Liver (tissue), 3 donors: ENCODE data around the gene GMDS.

Experiments
- EGR1 ChIP-seq, 2 donors: IDR thresholded peaks; 2 replicates each; pipeline ENCODE4 v1.6.1; 2016 to 2018; ENCODE audit warnings: antibody characterized with exemption in 2 of 2, low read depth in 2 of 2
- FOXA1 ChIP-seq: IDR thresholded peaks from 2 replicates; pipeline ENCODE4 v1.6.1; 2016; ENCODE audit warnings: antibody characterized with exemption
- GABPA ChIP-seq, 2 donors: IDR thresholded peaks in 1 of 2; conservative IDR thresholded peaks in 1 of 2; 2 replicates each; pipeline ENCODE4 v1.6.1; 2016; ENCODE audit warnings: antibody characterized with exemption in 2 of 2, mild to moderate bottlenecking in 1 of 2, moderate library complexity in 1 of 2
- JUND ChIP-seq, 2 donors: IDR thresholded peaks; 2 replicates each; pipeline ENCODE4 v1.6.1; 2016; ENCODE audit warnings: antibody characterized with exemption in 2 of 2
- RAD21 ChIP-seq, 2 donors: IDR thresholded peaks; 2 replicates each; pipeline ENCODE4 v1.6.1; 2016; ENCODE audit warnings: antibody characterized with exemption in 2 of 2, mild to moderate bottlenecking in 2 of 2
- RXRA ChIP-seq, 2 donors: IDR thresholded peaks; 2 replicates each; pipeline ENCODE4 v1.6.1; 2017 to 2018; ENCODE audit warnings: antibody characterized with exemption in 2 of 2, mild to moderate bottlenecking in 1 of 2
- SP1 ChIP-seq: IDR thresholded peaks from 2 replicates; pipeline ENCODE4 v1.6.1; 2018; ENCODE audit warnings: antibody characterized with exemption, mild to moderate bottlenecking
- TAF1 ChIP-seq: conservative IDR thresholded peaks from 2 replicates; pipeline ENCODE4 v1.6.1; 2016; ENCODE audit warnings: antibody characterized with exemption, mild to moderate bottlenecking
- YY1 ChIP-seq: IDR thresholded peaks from 2 replicates; pipeline ENCODE4 v1.6.1; 2016; ENCODE audit warnings: antibody characterized with exemption, mild to moderate bottlenecking
- TF ChIP-seq, protein P1 (sequence below): fragments of 150-350 bp; IDR thresholded peaks from 2 replicates; pipeline ENCODE4 v1.5.1; 2017; ENCODE audit warnings: improper control_type of control experiment, low read depth, low read length; ENCODE audit not compliant: missing input control
- TF ChIP-seq, protein P2 (sequence below): IDR thresholded peaks from 2 replicates; pipeline ENCODE4 v1.6.1; 2016; ENCODE audit warnings: antibody characterized with exemption
- TF ChIP-seq, protein P3 (sequence below): IDR thresholded peaks from 2 replicates; pipeline ENCODE4 v1.6.1; 2016; ENCODE audit warnings: antibody characterized with exemption
- donor health status: healthy.
- donor health status: healthy.

DNA sequence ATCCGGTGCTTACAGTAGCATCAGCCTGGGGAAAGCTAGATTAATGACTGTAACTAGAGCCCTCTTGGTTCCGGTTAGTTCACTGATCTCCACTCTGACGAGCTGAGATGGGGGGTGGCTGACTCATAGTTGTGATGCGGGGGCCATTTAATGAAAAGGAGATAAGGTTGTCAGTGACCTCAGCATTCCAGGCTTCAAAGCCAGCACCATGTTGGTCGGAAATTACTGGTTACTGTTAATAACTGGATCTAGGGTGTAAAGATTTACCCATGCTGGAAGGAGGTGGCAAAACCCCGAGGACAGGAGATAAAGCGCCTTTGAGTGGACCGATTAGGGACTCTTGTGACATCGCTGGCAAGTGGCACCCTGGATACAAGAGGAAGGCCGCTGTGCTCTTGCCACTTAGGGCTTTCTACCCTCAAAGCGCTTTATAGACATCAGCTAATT, 614.6 kb downstream of the GMDS start:
- TF ChIP-seq, protein P1, sequence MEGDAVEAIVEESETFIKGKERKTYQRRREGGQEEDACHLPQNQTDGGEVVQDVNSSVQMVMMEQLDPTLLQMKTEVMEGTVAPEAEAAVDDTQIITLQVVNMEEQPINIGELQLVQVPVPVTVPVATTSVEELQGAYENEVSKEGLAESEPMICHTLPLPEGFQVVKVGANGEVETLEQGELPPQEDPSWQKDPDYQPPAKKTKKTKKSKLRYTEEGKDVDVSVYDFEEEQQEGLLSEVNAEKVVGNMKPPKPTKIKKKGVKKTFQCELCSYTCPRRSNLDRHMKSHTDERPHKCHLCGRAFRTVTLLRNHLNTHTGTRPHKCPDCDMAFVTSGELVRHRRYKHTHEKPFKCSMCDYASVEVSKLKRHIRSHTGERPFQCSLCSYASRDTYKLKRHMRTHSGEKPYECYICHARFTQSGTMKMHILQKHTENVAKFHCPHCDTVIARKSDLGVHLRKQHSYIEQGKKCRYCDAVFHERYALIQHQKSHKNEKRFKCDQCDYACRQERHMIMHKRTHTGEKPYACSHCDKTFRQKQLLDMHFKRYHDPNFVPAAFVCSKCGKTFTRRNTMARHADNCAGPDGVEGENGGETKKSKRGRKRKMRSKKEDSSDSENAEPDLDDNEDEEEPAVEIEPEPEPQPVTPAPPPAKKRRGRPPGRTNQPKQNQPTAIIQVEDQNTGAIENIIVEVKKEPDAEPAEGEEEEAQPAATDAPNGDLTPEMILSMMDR: no peak
- no peak for TF ChIP-seq TAF1
- TF ChIP-seq YY1: no peak
- TF ChIP-seq SP1: no peak
- TF ChIP-seq RXRA (IDR thresholded peaks at IDR 0.05): no peak
- TF ChIP-seq, protein P2, sequence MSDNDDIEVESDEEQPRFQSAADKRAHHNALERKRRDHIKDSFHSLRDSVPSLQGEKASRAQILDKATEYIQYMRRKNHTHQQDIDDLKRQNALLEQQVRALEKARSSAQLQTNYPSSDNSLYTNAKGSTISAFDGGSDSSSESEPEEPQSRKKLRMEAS: no peak
- TF ChIP-seq GABPA (IDR thresholded peaks at IDR 0.05 in 1 of 2, conservative IDR thresholded peaks at IDR 0.05 in 1 of 2): no peak
- no peak for TF ChIP-seq EGR1 (IDR thresholded peaks at IDR 0.05; ENCODE audit: low read depth in 2 of 2)
- TF ChIP-seq FOXA1: no peak
- TF ChIP-seq JUND (IDR thresholded peaks at IDR 0.05): no peak
- TF ChIP-seq, protein P3, sequence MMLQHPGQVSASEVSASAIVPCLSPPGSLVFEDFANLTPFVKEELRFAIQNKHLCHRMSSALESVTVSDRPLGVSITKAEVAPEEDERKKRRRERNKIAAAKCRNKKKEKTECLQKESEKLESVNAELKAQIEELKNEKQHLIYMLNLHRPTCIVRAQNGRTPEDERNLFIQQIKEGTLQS: no peak
- TF ChIP-seq RAD21 (IDR thresholded peaks at IDR 0.05): no peak
